ENCODE data around the gene COBL. TPM values are rescaled to one million over a fixed set of nuclear protein-coding genes. Genes with fewer than 3 reads are reported as not detected.

The COBL gene
- polyA plus RNA-seq, 3 donors = not detected

DNA sequence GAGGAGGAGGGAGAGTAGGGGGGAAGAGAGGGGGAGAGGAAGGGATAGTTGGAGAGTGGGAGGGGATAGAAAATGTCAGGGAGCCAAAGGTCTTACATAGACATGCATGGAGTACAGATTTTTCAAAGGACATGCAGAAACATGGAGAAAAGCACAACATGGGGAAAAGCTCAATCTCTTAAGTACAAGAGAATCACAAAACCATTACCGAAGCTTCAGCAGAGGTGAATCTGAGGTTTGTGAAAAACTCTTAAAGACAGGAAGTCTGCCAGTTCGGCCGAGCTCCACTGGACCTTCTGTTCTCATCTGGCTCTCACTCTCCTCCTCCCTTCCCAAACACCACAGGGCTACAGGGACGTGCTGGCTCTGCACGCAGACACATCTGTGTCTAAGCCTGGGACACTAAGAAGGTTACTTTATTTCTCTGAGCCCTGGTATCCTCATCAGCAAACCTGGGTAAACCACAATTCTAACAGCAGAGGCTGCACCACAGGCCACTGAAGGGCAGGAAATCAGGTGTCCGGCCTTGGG, 133.9 kb downstream of the COBL start:
- Mint-ChIP-seq H3K27ac (no peak overlapping the region), H3K4me3 (no peak overlapping the region), H3K27me3 (ENCODE audit: low read depth in 3 of 3) (peaks cover 1 to 9% (median 2%) of the 10 kb centered on the region in 3 donors), H3K36me3 (no peaks in the 10 kb centered on the region), H3K4me1 (no peaks in the 10 kb centered on the region), H3K9me3 (no peaks in the 10 kb centered on the region)
- no peaks in the 10 kb centered on the region for H3K36me3 ChIP-seq (replicated peaks in 1 of 2; ENCODE audit: control insufficient read depth in 1 of 2, insufficient read depth in 2 of 2, low read length in 2 of 2)
- H3K27ac ChIP-seq (ENCODE audit: low read depth in 1 of 2, low read length in 2 of 2) = no peak overlapping the region
- no peak overlapping the region for H2AFZ ChIP-seq (ENCODE audit: insufficient read depth, low read depth, low read length, poor library complexity, severe bottlenecking)
- intact Hi-C loops (cut with micrococcal nuclease) = no loop called here
- WGBS (ENCODE audit: insufficient coverage) = 29% methylated on average over 6 of the region's 6 CpGs
- DNase-seq = no peak
- no peak overlapping the region for H3K9ac ChIP-seq (ENCODE audit: insufficient read depth, low read length, poor library complexity, severe bottlenecking)
- H4K20me1 ChIP-seq (ENCODE audit: insufficient read depth, low read length) = no peaks in the 10 kb centered on the region
- no peaks in the 10 kb centered on the region for H3K9me3 ChIP-seq (replicated peaks in 1 of 2; ENCODE audit: control insufficient read depth in 1 of 2, insufficient read depth in 1 of 2, low read length in 2 of 2)
- H3K4me1 ChIP-seq (ENCODE audit: control insufficient read depth in 1 of 2, insufficient read depth in 2 of 2, low read length in 2 of 2) = no peaks in the 10 kb centered on the region
- peaks cover 2 to 5% of the 10 kb centered on the region in 2 donors for H3K27me3 ChIP-seq (ENCODE audit: control insufficient read depth in 2 of 2, insufficient read depth in 2 of 2, low read length in 2 of 2)
- H3K4me2 ChIP-seq (replicated peaks; ENCODE audit: extremely low read depth, low read length, poor library complexity, severe bottlenecking) = no peak overlapping the region
- no peak overlapping the region for H3K4me3 ChIP-seq (replicated peaks in 1 of 3; ENCODE audit: low read depth in 2 of 3, low read length in 3 of 3)
- no peaks in the 10 kb centered on the region for H3K79me2 ChIP-seq (ENCODE audit: insufficient read depth, low read length)
- TF ChIP-seq, protein P1, sequence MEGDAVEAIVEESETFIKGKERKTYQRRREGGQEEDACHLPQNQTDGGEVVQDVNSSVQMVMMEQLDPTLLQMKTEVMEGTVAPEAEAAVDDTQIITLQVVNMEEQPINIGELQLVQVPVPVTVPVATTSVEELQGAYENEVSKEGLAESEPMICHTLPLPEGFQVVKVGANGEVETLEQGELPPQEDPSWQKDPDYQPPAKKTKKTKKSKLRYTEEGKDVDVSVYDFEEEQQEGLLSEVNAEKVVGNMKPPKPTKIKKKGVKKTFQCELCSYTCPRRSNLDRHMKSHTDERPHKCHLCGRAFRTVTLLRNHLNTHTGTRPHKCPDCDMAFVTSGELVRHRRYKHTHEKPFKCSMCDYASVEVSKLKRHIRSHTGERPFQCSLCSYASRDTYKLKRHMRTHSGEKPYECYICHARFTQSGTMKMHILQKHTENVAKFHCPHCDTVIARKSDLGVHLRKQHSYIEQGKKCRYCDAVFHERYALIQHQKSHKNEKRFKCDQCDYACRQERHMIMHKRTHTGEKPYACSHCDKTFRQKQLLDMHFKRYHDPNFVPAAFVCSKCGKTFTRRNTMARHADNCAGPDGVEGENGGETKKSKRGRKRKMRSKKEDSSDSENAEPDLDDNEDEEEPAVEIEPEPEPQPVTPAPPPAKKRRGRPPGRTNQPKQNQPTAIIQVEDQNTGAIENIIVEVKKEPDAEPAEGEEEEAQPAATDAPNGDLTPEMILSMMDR (IDR thresholded peaks at IDR 0.05) = no peak

GRCh38 chr7:51180092-51180491, 136.5 kb downstream of the COBL start:
- H3K36me3 ChIP-seq (replicated peaks in 1 of 2; ENCODE audit: control insufficient read depth in 1 of 2, insufficient read depth in 2 of 2, low read length in 2 of 2) = no peaks in the 10 kb centered on the region
- 96% methylated on average over 3 of the region's 4 CpGs for WGBS (ENCODE audit: insufficient coverage)
- no peak overlapping the region for H3K4me3 ChIP-seq (replicated peaks in 1 of 3; ENCODE audit: low read depth in 2 of 3, low read length in 3 of 3)
- Mint-ChIP-seq H3K36me3 (no peaks in the 10 kb centered on the region), H3K4me1 (no peaks in the 10 kb centered on the region), H3K4me3 (no peak overlapping the region), H3K27ac (no peak overlapping the region), H3K9me3 (no peaks in the 10 kb centered on the region), H3K27me3 (ENCODE audit: low read depth in 3 of 3) (peaks cover 1 to 11% (median 2%) of the 10 kb centered on the region in 3 donors)
- no peak for DNase-seq
- H3K4me2 ChIP-seq (replicated peaks; ENCODE audit: extremely low read depth, low read length, poor library complexity, severe bottlenecking) = no peak overlapping the region
- H3K9me3 ChIP-seq (replicated peaks in 1 of 2; ENCODE audit: control insufficient read depth in 1 of 2, insufficient read depth in 1 of 2, low read length in 2 of 2) = no peaks in the 10 kb centered on the region
- no peak overlapping the region for H3K9ac ChIP-seq (ENCODE audit: insufficient read depth, low read length, poor library complexity, severe bottlenecking)
- H3K79me2 ChIP-seq (ENCODE audit: insufficient read depth, low read length) = no peaks in the 10 kb centered on the region
- no peaks in the 10 kb centered on the region for H4K20me1 ChIP-seq (ENCODE audit: insufficient read depth, low read length)
- intact Hi-C loops (cut with micrococcal nuclease) = no loop called here
- no peak overlapping the region for H2AFZ ChIP-seq (ENCODE audit: insufficient read depth, low read depth, low read length, poor library complexity, severe bottlenecking)
- H3K4me1 ChIP-seq (ENCODE audit: control insufficient read depth in 1 of 2, insufficient read depth in 2 of 2, low read length in 2 of 2) = no peaks in the 10 kb centered on the region
- H3K27me3 ChIP-seq (ENCODE audit: control insufficient read depth in 2 of 2, insufficient read depth in 2 of 2, low read length in 2 of 2) = peaks cover 2 to 5% of the 10 kb centered on the region in 2 donors
- no peak overlapping the region for H3K27ac ChIP-seq (ENCODE audit: low read depth in 1 of 2, low read length in 2 of 2)
- TF ChIP-seq, protein P1 (IDR thresholded peaks at IDR 0.05) = no peak

All from CD14-positive monocyte (primary cell).